Measurements from ENCODE around the gene NSDHL. TPM values are rescaled to one million over a fixed set of nuclear protein-coding genes. Genes with fewer than 3 reads are reported as not detected.
"Not testable (repeated sequence)": the region's sequence is repeated elsewhere in the genome, so short reads cannot be mapped to it uniquely, and the experiment has no call there.

The NSDHL gene
- total and polyA plus RNA-seq, 4 experiments from 2014 or later: 6.5 to 20.3 (median 11.4) TPM

DNA sequence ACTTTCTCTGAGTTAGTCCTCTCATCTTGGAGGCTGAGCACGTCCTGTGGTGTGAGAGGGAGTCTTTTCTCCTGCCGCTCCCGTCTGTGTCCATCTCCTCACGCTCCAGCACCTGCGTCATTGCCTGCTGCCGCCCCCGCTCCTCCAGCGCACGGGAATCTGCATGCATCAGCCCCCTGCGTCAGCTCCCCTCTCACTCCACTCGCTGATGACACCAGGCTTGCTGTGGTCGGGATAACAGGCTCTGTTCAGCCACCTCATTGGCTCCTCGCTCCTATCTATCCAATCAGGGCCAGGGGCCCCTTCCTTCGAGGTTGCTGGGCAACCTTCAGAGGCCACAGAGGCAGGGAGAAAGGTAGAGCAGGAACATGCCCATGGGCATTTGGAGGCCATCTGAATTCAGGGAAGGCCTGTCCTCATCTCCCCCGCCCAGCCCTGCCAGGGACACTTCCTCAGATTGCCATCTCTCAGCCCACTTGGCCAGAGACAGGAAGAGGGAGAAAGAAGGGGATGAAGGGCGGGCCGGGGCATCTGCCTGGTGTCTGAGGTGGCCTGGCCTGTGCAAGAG lies 76.3 kb downstream of the NSDHL start:
- ChIA-PET CTCF (ENCODE audit: partially characterized antibody) (interaction anchor here (1.1 kb wide), 1 partner anchor 11 kb away, joined by 3 read pairs; no protein-coding TSS in a partner anchor), POLR2A (ENCODE audit: partially characterized antibody) (no interaction called here)
- H3K4me3 Mint-ChIP-seq: no peak overlapping the region
- no peaks in the 10 kb centered on the region for H3K4me1 Mint-ChIP-seq
- Histone ChIP-seq H3K27me3 (ENCODE audit: insufficient read depth, low read length) (no peaks in the 10 kb centered on the region), H3K36me3 (ENCODE audit: insufficient read depth, low read length) (no peaks in the 10 kb centered on the region), H3K9me3 (ENCODE audit: control insufficient read depth in 1 of 2, low read length in 2 of 2) (no peaks in the 10 kb centered on the region), H3K4me3 (ENCODE audit: low read length in 2 of 2) (no peak overlapping the region), H3K27ac (ENCODE audit: low read depth, low read length) (no peak overlapping the region), H3K4me1 (ENCODE audit: insufficient read depth, low read length) (no peaks in the 10 kb centered on the region)
- intact Hi-C loops (cut with micrococcal nuclease): no loop called here
- H3K9me3 Mint-ChIP-seq: no peaks in the 10 kb centered on the region
- H3K27ac Mint-ChIP-seq: no peak overlapping the region
- DNase-seq: no peak
- H3K36me3 Mint-ChIP-seq: no peaks in the 10 kb centered on the region
- H3K27me3 Mint-ChIP-seq: no peaks in the 10 kb centered on the region

DNA sequence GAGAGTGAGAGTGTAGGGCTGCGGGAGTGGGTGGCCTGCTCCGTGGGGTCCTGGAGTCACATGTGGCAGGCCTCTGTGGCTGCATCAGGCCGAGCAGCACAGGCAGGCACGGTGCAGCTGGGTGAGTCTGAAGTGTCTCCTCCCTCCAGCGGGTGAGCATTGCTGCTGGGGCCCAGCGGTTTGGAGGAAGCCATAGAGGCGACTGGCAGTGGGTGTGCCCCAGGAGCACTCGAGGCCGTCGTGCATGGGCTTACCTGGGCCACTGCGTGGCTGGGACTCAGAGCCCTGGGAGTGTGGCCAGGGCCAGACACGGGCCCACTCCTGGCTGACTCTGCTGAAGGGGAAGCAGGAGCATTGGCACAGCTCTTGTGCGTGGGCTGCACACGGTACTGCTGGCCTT lies 77.6 kb downstream of the NSDHL start:
- no peaks in the 10 kb centered on the region for H3K36me3 Mint-ChIP-seq
- POLR2A ChIA-PET (ENCODE audit: partially characterized antibody): no interaction called here
- H3K27me3 Mint-ChIP-seq: no peaks in the 10 kb centered on the region
- no peak overlapping the region for H3K27ac Mint-ChIP-seq
- CTCF ChIA-PET (ENCODE audit: partially characterized antibody): interaction anchor here (1.1 kb wide), 1 partner anchor 10 kb away, joined by 3 read pairs; no protein-coding TSS in a partner anchor
- Histone ChIP-seq H3K27me3 (ENCODE audit: insufficient read depth, low read length) (no peaks in the 10 kb centered on the region), H3K4me1 (ENCODE audit: insufficient read depth, low read length) (no peaks in the 10 kb centered on the region), H3K36me3 (ENCODE audit: insufficient read depth, low read length) (no peaks in the 10 kb centered on the region), H3K9me3 (ENCODE audit: control insufficient read depth in 1 of 2, low read length in 2 of 2) (no peaks in the 10 kb centered on the region), H3K4me3 (ENCODE audit: low read length in 2 of 2) (no peak overlapping the region), H3K27ac (ENCODE audit: low read depth, low read length) (no peak overlapping the region)
- no peaks in the 10 kb centered on the region for H3K9me3 Mint-ChIP-seq
- no peak overlapping the region for H3K4me3 Mint-ChIP-seq
- intact Hi-C loops (cut with micrococcal nuclease): no loop called here
- H3K4me1 Mint-ChIP-seq: no peaks in the 10 kb centered on the region
- no peak for DNase-seq

DNA sequence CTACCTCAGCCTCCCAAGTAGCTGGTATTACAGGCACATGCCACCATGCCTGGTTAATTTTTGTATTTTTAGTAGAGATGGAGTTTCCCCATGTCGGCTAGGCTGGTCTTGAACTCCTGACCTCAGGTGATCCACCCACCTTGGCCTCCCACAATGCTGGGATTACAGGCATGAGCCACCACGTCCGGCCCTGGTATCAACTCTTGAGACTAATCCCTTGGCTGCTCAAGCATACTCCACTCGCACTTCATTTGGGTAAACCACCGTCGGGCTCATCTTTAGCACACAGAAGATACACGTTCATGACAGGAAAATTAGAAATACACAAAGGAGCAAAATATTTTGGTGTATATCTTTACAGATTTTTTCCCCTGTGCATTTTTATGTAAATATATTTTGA lies 79.2 kb downstream of the NSDHL start:
- H3K4me3 ChIP-seq (ENCODE audit: low read length in 2 of 2); H3K27ac Mint-ChIP-seq; CTCF ChIA-PET (ENCODE audit: partially characterized antibody); H3K27ac ChIP-seq (ENCODE audit: low read depth, low read length); H3K9me3 Mint-ChIP-seq; H3K27me3 ChIP-seq (ENCODE audit: insufficient read depth, low read length); POLR2A ChIA-PET (ENCODE audit: partially characterized antibody); H3K4me1 ChIP-seq (ENCODE audit: insufficient read depth, low read length); H3K36me3 Mint-ChIP-seq; DNase-seq; H3K4me1 Mint-ChIP-seq; H3K9me3 ChIP-seq (ENCODE audit: control insufficient read depth in 1 of 2, low read length in 2 of 2); H3K4me3 Mint-ChIP-seq; H3K36me3 ChIP-seq (ENCODE audit: insufficient read depth, low read length); H3K27me3 Mint-ChIP-seq; intact Hi-C loops (cut with micrococcal nuclease): not testable (repeated sequence)

DNA sequence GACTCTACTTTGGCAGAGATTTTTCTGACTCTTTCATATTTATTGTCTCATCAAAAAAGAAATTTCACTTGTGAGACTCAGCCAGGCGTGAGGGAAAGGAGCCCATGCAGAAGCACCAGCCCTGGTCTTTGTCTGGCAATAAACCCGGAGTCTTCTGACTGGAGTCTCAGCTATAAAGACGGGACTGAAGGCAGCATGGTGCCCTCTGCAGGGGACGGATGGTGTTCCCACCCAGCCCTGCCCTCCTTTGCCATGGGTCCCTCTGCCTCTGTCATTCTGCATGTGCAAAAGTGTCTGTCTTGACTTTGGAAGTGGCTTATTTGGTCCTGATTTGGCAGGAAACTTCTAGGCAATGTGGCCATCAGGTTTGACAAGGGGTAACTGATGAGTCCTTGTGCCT lies 81.2 kb downstream of the NSDHL start:
- intact Hi-C loops (cut with micrococcal nuclease): no loop called here
- no peak overlapping the region for H3K27ac Mint-ChIP-seq
- DNase-seq: no peak
- no peaks in the 10 kb centered on the region for H3K4me1 Mint-ChIP-seq
- no peaks in the 10 kb centered on the region for H3K27me3 Mint-ChIP-seq
- H3K27me3 ChIP-seq (ENCODE audit: insufficient read depth, low read length): no peaks in the 10 kb centered on the region
- no peak overlapping the region for H3K4me3 ChIP-seq (ENCODE audit: low read length in 2 of 2)
- no peaks in the 10 kb centered on the region for H3K9me3 ChIP-seq (ENCODE audit: control insufficient read depth in 1 of 2, low read length in 2 of 2)
- H3K4me3 Mint-ChIP-seq: no peak overlapping the region
- POLR2A ChIA-PET (ENCODE audit: partially characterized antibody): no interaction called here
- no peaks in the 10 kb centered on the region for H3K36me3 Mint-ChIP-seq
- H3K9me3 Mint-ChIP-seq: no peaks in the 10 kb centered on the region
- no peaks in the 10 kb centered on the region for H3K36me3 ChIP-seq (ENCODE audit: insufficient read depth, low read length)
- H3K27ac ChIP-seq (ENCODE audit: low read depth, low read length): no peak overlapping the region
- no peaks in the 10 kb centered on the region for H3K4me1 ChIP-seq (ENCODE audit: insufficient read depth, low read length)
- CTCF ChIA-PET (ENCODE audit: partially characterized antibody): no interaction called here

DNA sequence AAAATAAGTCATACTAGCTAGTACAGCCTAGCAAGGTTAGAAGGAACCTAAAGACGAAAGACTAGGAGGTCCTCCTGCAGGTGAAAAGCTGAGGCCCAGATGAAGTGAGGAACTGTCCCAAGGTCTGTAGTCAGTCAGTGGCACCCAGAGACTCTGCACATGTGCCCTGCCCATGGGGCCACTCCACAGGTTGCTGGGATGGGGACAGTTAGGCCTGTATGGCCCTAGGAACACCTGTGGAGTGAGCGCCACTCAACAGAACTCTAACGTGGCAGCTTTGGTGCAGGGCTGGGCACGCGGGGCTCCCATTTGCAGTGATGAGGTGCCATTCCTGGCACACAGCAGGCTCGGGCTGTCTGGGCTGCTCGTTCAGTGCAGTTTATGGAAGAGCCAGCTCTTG lies 81.8 kb downstream of the NSDHL start:
- Mint-ChIP-seq H3K36me3 (no peaks in the 10 kb centered on the region), H3K4me1 (no peaks in the 10 kb centered on the region), H3K9me3 (no peaks in the 10 kb centered on the region), H3K27ac (no peak overlapping the region), H3K4me3 (no peak overlapping the region), H3K27me3 (no peaks in the 10 kb centered on the region)
- intact Hi-C loops (cut with micrococcal nuclease): no loop called here
- Histone ChIP-seq H3K9me3 (ENCODE audit: control insufficient read depth in 1 of 2, low read length in 2 of 2) (no peaks in the 10 kb centered on the region), H3K4me1 (ENCODE audit: insufficient read depth, low read length) (no peaks in the 10 kb centered on the region), H3K4me3 (ENCODE audit: low read length in 2 of 2) (no peak overlapping the region), H3K27me3 (ENCODE audit: insufficient read depth, low read length) (no peaks in the 10 kb centered on the region), H3K36me3 (ENCODE audit: insufficient read depth, low read length) (no peaks in the 10 kb centered on the region), H3K27ac (ENCODE audit: low read depth, low read length) (no peak overlapping the region)
- ChIA-PET POLR2A (ENCODE audit: partially characterized antibody) (no interaction called here), CTCF (ENCODE audit: partially characterized antibody) (no interaction called here)
- DNase-seq: no peak

DNA sequence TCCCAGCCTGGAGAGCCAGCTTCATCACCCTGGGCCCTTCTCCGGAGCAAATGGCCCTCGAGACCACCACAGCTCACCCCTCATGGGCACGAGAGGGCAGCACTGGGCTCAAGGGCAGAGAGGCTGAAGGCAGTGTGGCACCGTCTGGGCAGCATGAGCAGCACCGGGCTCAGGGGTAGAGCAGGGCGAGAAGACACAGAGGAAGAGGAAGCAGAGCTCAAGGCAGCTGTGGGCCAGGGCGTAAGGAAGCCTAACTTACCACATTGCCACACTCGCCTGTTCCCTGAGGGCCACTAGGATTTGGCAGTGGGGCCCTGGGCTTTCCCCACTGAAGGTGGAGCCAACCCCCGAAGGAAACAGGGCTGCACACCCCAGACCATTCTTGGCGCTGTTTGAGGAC lies 82.5 kb downstream of the NSDHL start:
- H3K36me3 ChIP-seq (ENCODE audit: insufficient read depth, low read length): no peaks in the 10 kb centered on the region
- no peak overlapping the region for H3K27ac ChIP-seq (ENCODE audit: low read depth, low read length)
- Mint-ChIP-seq H3K27ac (no peak overlapping the region), H3K9me3 (no peaks in the 10 kb centered on the region), H3K4me1 (no peaks in the 10 kb centered on the region), H3K4me3 (no peak overlapping the region), H3K36me3 (no peaks in the 10 kb centered on the region), H3K27me3 (no peaks in the 10 kb centered on the region)
- ChIA-PET POLR2A (ENCODE audit: partially characterized antibody) (no interaction called here), CTCF (ENCODE audit: partially characterized antibody) (no interaction called here)
- no peak for DNase-seq
- H3K27me3 ChIP-seq (ENCODE audit: insufficient read depth, low read length): no peaks in the 10 kb centered on the region
- intact Hi-C loops (cut with micrococcal nuclease): no loop called here
- H3K4me1 ChIP-seq (ENCODE audit: insufficient read depth, low read length): no peaks in the 10 kb centered on the region
- no peaks in the 10 kb centered on the region for H3K9me3 ChIP-seq (ENCODE audit: control insufficient read depth in 1 of 2, low read length in 2 of 2)
- no peak overlapping the region for H3K4me3 ChIP-seq (ENCODE audit: low read length in 2 of 2)

DNA sequence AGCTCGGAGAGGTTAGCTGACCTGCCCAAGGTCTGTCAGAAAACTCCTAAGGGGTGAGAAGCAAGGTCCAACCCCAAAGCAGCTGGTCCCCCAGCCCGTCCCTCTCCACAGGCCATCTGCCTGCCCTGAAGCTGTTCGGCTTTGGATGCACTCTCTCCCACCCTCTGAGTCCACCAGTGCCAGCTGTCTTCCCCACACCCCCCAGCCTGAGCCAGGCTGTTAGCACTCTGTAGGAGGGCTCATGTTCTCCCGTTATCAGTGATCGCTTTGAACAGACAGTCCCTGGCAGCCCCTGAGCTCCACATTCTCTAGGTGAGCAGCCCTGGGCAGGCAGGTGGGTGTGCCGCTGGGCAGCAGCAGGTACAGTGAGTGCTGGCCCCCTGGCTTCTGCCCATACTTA lies 83.0 kb downstream of the NSDHL start:
- CTCF ChIA-PET (ENCODE audit: partially characterized antibody): interaction anchor here (1.5 kb wide), 1 partner anchor 12 kb away, joined by 4 read pairs; no protein-coding TSS in a partner anchor
- Histone ChIP-seq H3K4me3 (ENCODE audit: low read length in 2 of 2) (no peak overlapping the region), H3K9me3 (ENCODE audit: control insufficient read depth in 1 of 2, low read length in 2 of 2) (no peaks in the 10 kb centered on the region), H3K27me3 (ENCODE audit: insufficient read depth, low read length) (no peaks in the 10 kb centered on the region), H3K27ac (ENCODE audit: low read depth, low read length) (no peak overlapping the region), H3K4me1 (ENCODE audit: insufficient read depth, low read length) (no peaks in the 10 kb centered on the region), H3K36me3 (ENCODE audit: insufficient read depth, low read length) (no peaks in the 10 kb centered on the region)
- H3K9me3 Mint-ChIP-seq: no peaks in the 10 kb centered on the region
- H3K27ac Mint-ChIP-seq: no peak overlapping the region
- no peaks in the 10 kb centered on the region for H3K27me3 Mint-ChIP-seq
- H3K4me1 Mint-ChIP-seq: no peaks in the 10 kb centered on the region
- POLR2A ChIA-PET (ENCODE audit: partially characterized antibody): no interaction called here
- no peak for DNase-seq
- intact Hi-C loops (cut with micrococcal nuclease): no loop called here
- no peaks in the 10 kb centered on the region for H3K36me3 Mint-ChIP-seq
- H3K4me3 Mint-ChIP-seq: no peak overlapping the region

Measured in CD4-positive, alpha-beta memory T cell (primary cell).